HEK293T (cell line): Measurements from ENCODE around the gene SOX21.
"Not testable (repeated sequence)": the region's sequence is repeated elsewhere in the genome, so short reads cannot be mapped to it uniquely, and the experiment has no call there.

Source experiments
- CTCF ChIA-PET: fragments of 350-600 bp; formaldehyde crosslinking; extraction: SDS; loops from one replicate; lab custom pipeline; 2021; ENCODE audit warnings: antibody characterized with exemption, inconsistent platforms; lab: Yijun Ruan, JAX
- POLR2A ChIA-PET: fragments of 350-600 bp; formaldehyde crosslinking; extraction: SDS; loops from one replicate; lab custom pipeline; 2020; ENCODE audit warnings: antibody characterized with exemption, inconsistent platforms; lab: Yijun Ruan, JAX
- DNase-seq: peaks from one replicate; pipeline ENCODE4 v3.0.0; 2012; ENCODE audit warnings: mixed read lengths; ENCODE audit errors: extremely low spot score
- ARNT ChIP-seq: fragments of 450-650 bp; IDR thresholded peaks from 2 replicates; pipeline ENCODE4 v1.6.1; 2017; ENCODE audit warnings: mild to moderate bottlenecking
- BHLHE40 ChIP-seq: fragments of 450-650 bp; IDR thresholded peaks from 2 replicates; pipeline ENCODE4 v1.6.1; 2016; ENCODE audit warnings: mild to moderate bottlenecking, moderate library complexity, borderline replicate concordance
- CTBP1 ChIP-seq: fragments of 450-650 bp; IDR thresholded peaks from 2 replicates; pipeline ENCODE4 v1.6.1; 2016; ENCODE audit warnings: borderline replicate concordance
- ELF4 ChIP-seq: fragments of 450-650 bp; IDR thresholded peaks from 2 replicates; pipeline ENCODE4 v1.6.1; 2017; ENCODE audit warnings: antibody characterized with exemption
- FOXA1 ChIP-seq: fragments of 450-650 bp; IDR thresholded peaks from 2 replicates; pipeline ENCODE4 v1.6.1; 2016; ENCODE audit warnings: mild to moderate bottlenecking
- FOXK2 ChIP-seq: fragments of 450-650 bp; IDR thresholded peaks from 2 replicates; pipeline ENCODE4 v1.6.1; 2016; ENCODE audit warnings: mild to moderate bottlenecking
- FOXM1 ChIP-seq: fragments of 450-650 bp; IDR thresholded peaks from 2 replicates; pipeline ENCODE4 v1.6.1; 2017; ENCODE audit warnings: mild to moderate bottlenecking, borderline replicate concordance
- HDGF ChIP-seq: fragments of 450-650 bp; IDR thresholded peaks from 2 replicates; pipeline ENCODE4 v1.6.1; 2017; ENCODE audit warnings: antibody characterized with exemption, borderline replicate concordance
- L3MBTL2 ChIP-seq: fragments of 450-650 bp; conservative IDR thresholded peaks from 2 replicates; pipeline ENCODE4 v1.6.1; 2016; ENCODE audit warnings: mild to moderate bottlenecking
- LEF1 ChIP-seq: fragments of 450-650 bp; IDR thresholded peaks from 2 replicates; pipeline ENCODE4 v1.6.1; 2017; ENCODE audit warnings: mild to moderate bottlenecking, borderline replicate concordance
- NFRKB ChIP-seq: fragments of 450-650 bp; IDR thresholded peaks from 2 replicates; pipeline ENCODE4 v1.6.1; 2016; ENCODE audit warnings: mild to moderate bottlenecking, moderate library complexity
- SP1 ChIP-seq: fragments of 450-650 bp; IDR thresholded peaks from 2 replicates; pipeline ENCODE4 v1.6.1; 2017
- SUZ12 ChIP-seq: fragments of 450-650 bp; IDR thresholded peaks from 2 replicates; pipeline ENCODE4 v1.6.1; 2016; ENCODE audit warnings: mild to moderate bottlenecking
- TARDBP ChIP-seq: fragments of 450-650 bp; IDR thresholded peaks from 2 replicates; pipeline ENCODE4 v1.6.1; 2016
- ZNF384 ChIP-seq: fragments of 450-650 bp; IDR thresholded peaks from 2 replicates; pipeline ENCODE4 v1.6.1; 2016
- TF ChIP-seq, protein P1 (sequence below): fragments of 450-650 bp; IDR thresholded peaks from 2 replicates; pipeline ENCODE4 v1.6.1; 2016

The SOX21 gene

DNA sequence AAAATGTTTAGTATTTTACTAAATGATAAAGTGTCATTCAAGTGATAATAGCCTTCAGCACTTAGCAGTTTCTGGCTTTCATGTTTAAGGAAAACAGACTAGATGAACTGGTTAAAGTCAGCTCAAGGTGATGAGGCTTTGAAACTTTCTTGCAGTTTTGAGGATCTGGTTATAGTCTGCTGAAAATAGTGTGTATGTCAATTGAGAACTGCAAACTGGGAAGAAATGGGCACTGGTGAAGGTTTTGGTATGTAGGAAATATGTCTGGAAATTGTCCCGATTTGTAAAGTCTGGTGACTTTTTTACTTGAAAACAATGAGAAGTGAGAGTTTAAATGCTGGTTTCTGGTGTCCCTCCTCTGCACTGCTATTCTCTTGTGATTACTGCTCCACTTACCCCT, 36.8 kb upstream of the SOX21 start:
- no peak for TF ChIP-seq FOXM1
- TF ChIP-seq FOXK2: no peak
- TF ChIP-seq SP1: no peak
- TF ChIP-seq FOXA1: no peak
- TF ChIP-seq LEF1: no peak
- no peak for TF ChIP-seq ELF4
- no peak for TF ChIP-seq HDGF
- no peak for TF ChIP-seq BHLHE40
- no peak for TF ChIP-seq CTBP1
- TF ChIP-seq, protein P1, sequence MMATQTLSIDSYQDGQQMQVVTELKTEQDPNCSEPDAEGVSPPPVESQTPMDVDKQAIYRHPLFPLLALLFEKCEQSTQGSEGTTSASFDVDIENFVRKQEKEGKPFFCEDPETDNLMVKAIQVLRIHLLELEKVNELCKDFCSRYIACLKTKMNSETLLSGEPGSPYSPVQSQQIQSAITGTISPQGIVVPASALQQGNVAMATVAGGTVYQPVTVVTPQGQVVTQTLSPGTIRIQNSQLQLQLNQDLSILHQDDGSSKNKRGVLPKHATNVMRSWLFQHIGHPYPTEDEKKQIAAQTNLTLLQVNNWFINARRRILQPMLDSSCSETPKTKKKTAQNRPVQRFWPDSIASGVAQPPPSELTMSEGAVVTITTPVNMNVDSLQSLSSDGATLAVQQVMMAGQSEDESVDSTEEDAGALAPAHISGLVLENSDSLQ: no peak
- TF ChIP-seq L3MBTL2: no peak
- no peak for TF ChIP-seq ZNF384
- no peak for TF ChIP-seq ARNT
- TF ChIP-seq TARDBP: no peak
- CTCF ChIA-PET: no interaction called here
- POLR2A ChIA-PET: no interaction called here

DNA sequence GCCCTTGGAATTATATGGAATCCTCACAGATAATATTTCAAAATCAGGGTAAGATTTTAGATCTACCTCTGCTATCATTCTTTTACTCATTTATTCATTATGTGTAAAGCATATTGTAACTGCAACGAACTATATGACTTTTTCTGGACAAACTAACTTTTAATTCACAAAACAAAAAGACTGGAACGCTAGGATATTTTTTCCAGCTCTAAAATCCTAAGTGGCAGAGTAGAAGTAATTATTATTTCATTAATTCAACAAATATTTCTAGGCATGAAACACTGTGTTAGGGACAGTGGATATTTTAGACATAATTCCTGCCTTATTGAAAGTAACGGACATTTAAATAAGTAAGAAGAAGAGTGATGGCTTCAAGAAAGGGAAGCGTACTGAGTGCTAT, 26.9 kb upstream of the SOX21 start:
- TF ChIP-seq SP1: no peak
- TF ChIP-seq ZNF384: no peak
- TF ChIP-seq, protein P1: no peak
- no peak for TF ChIP-seq NFRKB
- no peak for TF ChIP-seq TARDBP
- no peak for TF ChIP-seq FOXK2
- no peak for TF ChIP-seq ELF4
- ChIA-PET CTCF (no interaction called here), POLR2A (no interaction called here)
- no peak for DNase-seq

More for the DNA sequence above, 36.8 kb upstream of the SOX21 start:
- DNase-seq: no peak

DNA sequence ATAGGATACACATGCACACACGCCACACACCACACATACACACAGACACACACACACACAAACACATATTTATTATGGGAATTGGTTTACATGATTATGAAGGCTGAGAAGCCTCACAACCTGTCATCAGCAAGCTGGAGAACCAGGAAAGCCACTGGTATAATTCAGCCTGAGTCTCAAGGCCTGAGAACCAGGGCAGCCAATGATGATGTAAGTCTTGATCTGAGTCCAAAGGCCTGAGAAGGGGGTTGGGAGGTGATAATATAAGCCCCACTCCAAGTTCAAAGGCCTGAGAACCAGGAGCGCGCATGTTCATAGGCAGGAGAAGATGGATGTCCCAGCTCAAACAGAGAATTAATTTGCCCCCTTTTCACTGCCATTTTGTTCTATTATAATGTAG, 18.7 kb upstream of the SOX21 start:
- POLR2A ChIA-PET: interaction anchor here (0.5 kb wide), 1 partner anchor 96 kb away, joined by 3 read pairs; no protein-coding TSS in a partner anchor

DNA sequence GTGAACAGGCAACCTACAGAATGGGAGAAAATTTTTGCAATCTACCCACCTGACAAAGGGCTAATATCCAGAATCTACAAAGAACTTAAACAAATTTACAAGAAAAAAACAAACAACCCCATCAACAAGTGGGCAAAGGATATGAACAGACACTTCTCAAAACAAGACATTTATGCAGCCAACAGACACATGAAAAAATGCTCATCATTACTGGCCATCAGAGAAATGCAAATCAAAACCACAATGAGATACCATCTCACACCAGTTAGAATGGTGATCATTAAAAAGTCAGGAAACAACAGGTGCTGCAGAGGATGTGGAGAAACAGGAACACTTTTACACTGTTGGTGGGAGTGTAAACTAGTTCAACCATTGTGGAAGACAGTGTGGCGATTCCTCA, 17.6 kb upstream of the SOX21 start:
- DNase-seq, POLR2A ChIA-PET, CTCF ChIA-PET: not testable (repeated sequence)

More for the DNA sequence above, 18.7 kb upstream of the SOX21 start:
- TF ChIP-seq TARDBP (no peak), ELF4 (no peak), L3MBTL2 (no peak), FOXM1 (no peak), FOXA1 (no peak), NFRKB (no peak), BHLHE40 (no peak), SP1 (no peak)
- CTCF ChIA-PET: no interaction called here
- DNase-seq: no peak

DNA sequence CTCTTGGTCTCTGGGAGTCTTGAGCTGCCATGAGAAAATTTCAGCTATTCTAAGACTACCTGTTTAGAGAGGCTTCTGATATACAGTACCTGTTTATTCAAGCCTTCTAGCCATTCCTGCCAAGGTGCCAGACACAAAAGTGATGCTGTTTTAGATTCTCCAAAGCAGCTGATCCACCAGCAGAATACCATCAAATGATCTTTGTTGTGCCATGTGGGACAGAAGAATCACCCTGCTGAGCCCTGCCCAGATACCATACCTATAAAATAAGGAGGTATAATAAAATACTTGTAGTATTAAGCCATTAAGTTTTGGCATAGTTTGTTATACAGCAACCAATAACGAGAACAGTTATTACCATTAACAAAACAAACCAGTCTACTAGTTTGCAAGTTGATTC, 14.1 kb upstream of the SOX21 start:
- TF ChIP-seq NFRKB: no peak
- TF ChIP-seq L3MBTL2: no peak
- no peak for TF ChIP-seq CTBP1
- no peak for TF ChIP-seq SP1
- TF ChIP-seq LEF1: no peak
- TF ChIP-seq HDGF: no peak
- TF ChIP-seq FOXM1: no peak
- no peak for TF ChIP-seq BHLHE40
- TF ChIP-seq SUZ12: no peak
- TF ChIP-seq, protein P1: no peak
- no peak for TF ChIP-seq ZNF384
- no peak for TF ChIP-seq FOXA1
- TF ChIP-seq ELF4: no peak
- TF ChIP-seq TARDBP: no peak
- no peak for TF ChIP-seq ARNT
- no peak for TF ChIP-seq FOXK2
- POLR2A ChIA-PET: no interaction called here
- CTCF ChIA-PET: no interaction called here
- DNase-seq: no peak

DNA sequence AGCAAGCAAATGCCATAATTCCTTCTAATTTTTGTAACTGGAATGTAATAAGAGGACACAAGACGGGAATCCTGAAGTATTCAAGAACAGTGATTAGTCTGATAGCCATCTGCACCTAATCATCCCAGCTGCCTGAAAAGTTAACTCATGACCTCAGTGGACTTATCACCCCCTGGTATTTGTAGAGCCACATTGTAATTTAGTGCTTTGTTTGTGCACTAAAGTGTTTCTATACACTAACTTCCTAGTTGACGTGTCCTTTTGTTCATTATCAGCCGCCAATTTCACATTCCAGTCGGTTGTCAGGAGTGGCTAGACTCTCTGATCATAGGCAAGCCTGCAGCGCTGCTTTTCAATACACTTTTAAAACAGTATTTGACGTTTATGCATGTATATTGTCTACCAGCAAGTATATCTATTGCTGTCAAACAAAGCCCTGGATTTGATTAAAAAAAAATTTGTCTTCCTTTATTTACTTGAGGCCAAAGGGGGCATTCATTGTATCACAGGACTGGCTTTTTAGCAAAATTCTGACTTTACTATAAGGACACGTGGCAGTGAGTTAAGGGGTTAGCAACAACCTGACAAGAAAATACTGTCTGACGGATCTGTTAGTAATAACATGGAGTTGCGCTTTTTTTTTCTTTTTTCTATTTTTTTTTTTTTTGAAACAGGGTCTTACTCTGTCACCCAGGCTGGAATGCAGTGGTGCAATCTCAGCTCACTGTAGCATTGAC, 10.4 kb upstream of the SOX21 start:
- DNase-seq: no peak
- POLR2A ChIA-PET: no interaction called here
- CTCF ChIA-PET: no interaction called here
- TF ChIP-seq ARNT: no peak
- TF ChIP-seq NFRKB: no peak
- TF ChIP-seq ELF4: no peak
- no peak for TF ChIP-seq FOXA1
- TF ChIP-seq SUZ12: no peak
- TF ChIP-seq FOXM1: no peak
- TF ChIP-seq HDGF: no peak
- no peak for TF ChIP-seq LEF1
- TF ChIP-seq BHLHE40: no peak
- TF ChIP-seq, protein P1: no peak
- TF ChIP-seq CTBP1: no peak
- TF ChIP-seq FOXK2: no peak
- no peak for TF ChIP-seq SP1
- TF ChIP-seq L3MBTL2: no peak

DNA sequence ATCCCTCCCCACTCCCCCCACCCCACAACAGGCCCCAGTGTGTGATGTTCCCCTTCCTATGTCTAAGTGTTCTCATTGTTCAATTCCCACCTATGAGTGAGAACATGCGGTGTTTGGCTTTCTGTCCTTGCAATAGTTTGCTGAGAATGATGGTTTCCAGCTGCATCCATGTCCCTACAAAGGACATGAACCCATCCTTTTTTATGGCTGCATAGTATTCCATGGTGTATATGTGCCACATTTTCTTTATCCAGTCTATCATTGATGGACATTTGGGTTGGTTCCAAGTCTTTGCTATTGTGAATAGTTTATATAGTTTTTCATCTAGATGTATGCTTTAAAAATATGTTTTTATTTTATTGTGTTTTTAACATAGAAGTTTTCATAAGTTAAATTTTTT, 6.4 kb upstream of the SOX21 start:
- CTCF ChIA-PET, POLR2A ChIA-PET, DNase-seq: not testable (repeated sequence)
